Measurements from ENCODE around the gene ZC3H8. TPM values are rescaled to one million over a fixed set of nuclear protein-coding genes. Genes with fewer than 3 reads are reported as not detected.

The ZC3H8 gene
- total RNA-seq, 1 donor: 17.4 TPM

GRCh38 chr2:112162956-112163355, 91.9 kb downstream of the ZC3H8 start:
- TF ChIP-seq, protein P1, sequence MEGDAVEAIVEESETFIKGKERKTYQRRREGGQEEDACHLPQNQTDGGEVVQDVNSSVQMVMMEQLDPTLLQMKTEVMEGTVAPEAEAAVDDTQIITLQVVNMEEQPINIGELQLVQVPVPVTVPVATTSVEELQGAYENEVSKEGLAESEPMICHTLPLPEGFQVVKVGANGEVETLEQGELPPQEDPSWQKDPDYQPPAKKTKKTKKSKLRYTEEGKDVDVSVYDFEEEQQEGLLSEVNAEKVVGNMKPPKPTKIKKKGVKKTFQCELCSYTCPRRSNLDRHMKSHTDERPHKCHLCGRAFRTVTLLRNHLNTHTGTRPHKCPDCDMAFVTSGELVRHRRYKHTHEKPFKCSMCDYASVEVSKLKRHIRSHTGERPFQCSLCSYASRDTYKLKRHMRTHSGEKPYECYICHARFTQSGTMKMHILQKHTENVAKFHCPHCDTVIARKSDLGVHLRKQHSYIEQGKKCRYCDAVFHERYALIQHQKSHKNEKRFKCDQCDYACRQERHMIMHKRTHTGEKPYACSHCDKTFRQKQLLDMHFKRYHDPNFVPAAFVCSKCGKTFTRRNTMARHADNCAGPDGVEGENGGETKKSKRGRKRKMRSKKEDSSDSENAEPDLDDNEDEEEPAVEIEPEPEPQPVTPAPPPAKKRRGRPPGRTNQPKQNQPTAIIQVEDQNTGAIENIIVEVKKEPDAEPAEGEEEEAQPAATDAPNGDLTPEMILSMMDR (IDR thresholded peaks at IDR 0.05; ENCODE audit: insufficient read depth, low read length): no peak
- H3K4me3 ChIP-seq (ENCODE audit: low read depth, low read length): no peak overlapping the region

GRCh38 chr2:112162341-112162740, 92.5 kb downstream of the ZC3H8 start:
- TF ChIP-seq, protein P1 (IDR thresholded peaks at IDR 0.05; ENCODE audit: insufficient read depth, low read length): no peak
- no peak for DNase-seq (ENCODE audit: low read depth)
- no peak overlapping the region for H3K4me3 ChIP-seq (ENCODE audit: low read depth, low read length)

More at GRCh38 chr2:112162956-112163355, 91.9 kb downstream of the ZC3H8 start:
- no peak for DNase-seq (ENCODE audit: low read depth)

Other genes with a start within 250 kb of the ZC3H8 start
- gene TMEM87B, start 199.8 kb downstream of the ZC3H8 start, total RNA-seq (ENCODE audit: low replicate concordance): 24.9 and 40.2 TPM in 2 replicates
- gene FBLN7, start 116.7 kb downstream of the ZC3H8 start, total RNA-seq (ENCODE audit: low replicate concordance): 3.2 and 7.8 TPM in 2 replicates
- 2.9 and 7.5 TPM in 2 replicates for gene ZC3H6, start 20.6 kb upstream of the ZC3H8 start, total RNA-seq (ENCODE audit: low replicate concordance)
- 16.4 and 22.1 TPM in 2 replicates for gene RGPD8, start 178.6 kb upstream of the ZC3H8 start, total RNA-seq (ENCODE audit: low replicate concordance)
- gene TTL, start 227.1 kb upstream of the ZC3H8 start, total RNA-seq (ENCODE audit: low replicate concordance): 33.6 and 75.6 TPM in 2 replicates